PC-9 (cell line): ENCODE results near the gene FKBP7. TPM values are rescaled to one million over a fixed set of nuclear protein-coding genes. Genes with fewer than 3 reads are reported as not detected.
A peak's percentile ranks its signal among the peaks of the same experiment; 100 is the strongest.

Source experiments
- BruUV-seq: library from RNA; stranded (reverse); fragments of 400-500 nt; replicated peaks from 2 replicates; lab custom pipeline; 2021; lab: Mats Ljungman, UMichigan
- CTCF ChIA-PET: fragments of 300-600 bp; sonication (Branson Sonifier 250); formaldehyde crosslinking; loops from one replicate; lab custom pipeline; 2022; ENCODE audit warnings: antibody characterized with exemption; lab: Charles Lee
- POLR2A ChIA-PET: fragments of 300-600 bp; sonication (Branson Sonifier 250); formaldehyde crosslinking; loops from one replicate; lab custom pipeline; 2022; ENCODE audit warnings: antibody characterized with exemption; ENCODE audit not compliant: unreplicated experiment; lab: Charles Lee
- DNase-seq, 2 experiments: peaks; one replicate each; pipeline versions ENCODE4 v3.0.0 to v3.0.0-alpha.2; 2015 to 2022; ENCODE audit warnings: mixed read lengths in 1 of 2
- H2AFZ ChIP-seq: fragments of 200-600 bp; sonication (generic); 2 replicates; pipeline ENCODE4 v1.8.1; 2017; ENCODE audit warnings: antibody characterized with exemption
- H3F3A ChIP-seq: fragments of 200-600 bp; sonication (generic); 2 replicates; pipeline ENCODE4 v1.8.1; 2017; ENCODE audit warnings: antibody characterized with exemption, mild to moderate bottlenecking, low read depth; ENCODE audit not compliant: insufficient read depth
- H3K27ac ChIP-seq: fragments of 200-600 bp; sonication (generic); 2 replicates; pipeline ENCODE4 v1.6.1; 2016; ENCODE audit warnings: mixed run types
- H3K27me3 ChIP-seq: fragments of 200-600 bp; sonication (generic); 2 replicates; pipeline ENCODE4 v1.6.1; 2016; ENCODE audit warnings: low read depth, mixed run types; ENCODE audit not compliant: insufficient read depth
- H3K36me3 ChIP-seq: fragments of 200-600 bp; sonication (generic); 2 replicates; pipeline ENCODE4 v1.6.1; 2016; ENCODE audit warnings: low read depth, mixed run types
- H3K4me1 ChIP-seq: fragments of 200-600 bp; sonication (generic); replicated peaks from 2 replicates; pipeline ENCODE4 v1.6.1; 2016; ENCODE audit warnings: mixed run types; ENCODE audit not compliant: insufficient read depth
- H3K4me2 ChIP-seq: fragments of 200-600 bp; sonication (generic); 2 replicates; pipeline ENCODE4 v1.6.1; 2017; ENCODE audit warnings: mixed run types
- H3K4me3 ChIP-seq: fragments of 200-600 bp; sonication (generic); 2 replicates; pipeline ENCODE4 v1.6.1; 2016; ENCODE audit warnings: mixed run types
- H3K79me2 ChIP-seq: fragments of 200-600 bp; sonication (generic); 2 replicates; pipeline ENCODE4 v1.6.1; 2017; ENCODE audit warnings: low read depth, mixed run types
- H3K9me2 ChIP-seq: fragments of 200-600 bp; sonication (generic); 2 replicates; pipeline ENCODE4 v1.8.1; 2017; ENCODE audit warnings: mild to moderate bottlenecking; ENCODE audit not compliant: insufficient read depth
- H3K9me3 ChIP-seq: fragments of 200-600 bp; sonication (generic); 2 replicates; pipeline ENCODE4 v1.8.1; 2016; ENCODE audit warnings: low read depth; ENCODE audit not compliant: insufficient read depth
- H4K20me1 ChIP-seq: fragments of 200-600 bp; sonication (generic); 2 replicates; pipeline ENCODE4 v1.8.1; 2017; ENCODE audit not compliant: insufficient read depth
- CTCF ChIP-seq: fragments of 200-600 bp; sonication (generic); conservative IDR thresholded peaks from 2 replicates; pipeline ENCODE4 v1.6.1; 2017; ENCODE audit warnings: mixed run types, antibody characterized with exemption, mild to moderate bottlenecking, moderate library complexity
- EZH2 ChIP-seq: fragments of 200-600 bp; sonication (generic); IDR thresholded peaks from 2 replicates; pipeline ENCODE4 v1.8.0; 2017; ENCODE audit warnings: antibody characterized with exemption, low read depth
- intact Hi-C: fragments of 100-400 bp; cut with micrococcal nuclease; formaldehyde crosslinking; loops from one replicate; pipeline ENCODE4 v1.10.0; 2022; ENCODE audit not compliant: unreplicated experiment
- total RNA-seq: library from RNA; stranded (reverse); gene quantifications from 2 replicates; pipeline ENCODE4 v1.2.3, GENCODE V29; 2021

Gene FKBP7
- total RNA-seq, 1 experiment from 2014 or later = 6.1 TPM

GRCh38 chr2:178420463-178420999 lies 57.9 kb downstream of the FKBP7 start:
- no TSS peak for BruUV-seq

GRCh38 chr2:178419123-178419522 lies 59.3 kb downstream of the FKBP7 start:
- no TSS peak for BruUV-seq
- Histone ChIP-seq H4K20me1 (no peaks in the 10 kb centered on the region), H3K4me3 (no peak overlapping the region), H3K4me1 (peaks cover 10% of the 10 kb centered on the region), H3K79me2 (no peaks in the 10 kb centered on the region), H3K4me2 (no peak overlapping the region), H3K9me2 (no peaks in the 10 kb centered on the region), H3K9me3 (no peaks in the 10 kb centered on the region), H3K27ac (no peak overlapping the region), H3K27me3 (no peaks in the 10 kb centered on the region), H2AFZ (no peak overlapping the region), H3K36me3 (no peaks in the 10 kb centered on the region), H3F3A (peaks cover 4% of the 10 kb centered on the region)
- POLR2A ChIA-PET = interaction anchor here (0.6 to 0.7 kb wide), 2 partner anchors 32 to 233 kb away, joined by 3 to 5 read pairs; partner anchors contain the start of genes PJVK and PRKRA
- CTCF ChIA-PET = interaction anchor here (0.6 to 2.1 kb wide), 6 partner anchors 61 to 436 kb away, joined by 3 to 6 read pairs (median 3); partner anchors contain the start of gene PLEKHA3
- TF ChIP-seq CTCF (peak; percentile 67), EZH2 (no peak)
- intact Hi-C loops = loop anchor here (2.0 to 10.0 kb wide), 3 partner anchors 512 to 1084 kb away; no protein-coding TSS in a partner anchor
- DNase-seq = no peak

More at GRCh38 chr2:178420463-178420999, 57.9 kb downstream of the FKBP7 start:
- H4K20me1 ChIP-seq = no peaks in the 10 kb centered on the region
- DNase-seq = no peak
- no peak overlapping the region for H2AFZ ChIP-seq
- H3K4me1 ChIP-seq = no peaks in the 10 kb centered on the region
- no peaks in the 10 kb centered on the region for H3F3A ChIP-seq
- TF ChIP-seq CTCF (no peak), EZH2 (no peak)
- CTCF ChIA-PET = no interaction called here
- H3K36me3 ChIP-seq = no peaks in the 10 kb centered on the region
- intact Hi-C loops = no loop called here
- no peak overlapping the region for H3K4me3 ChIP-seq
- POLR2A ChIA-PET = no interaction called here
- H3K4me2 ChIP-seq = no peak overlapping the region
- no peaks in the 10 kb centered on the region for H3K79me2 ChIP-seq
- no peaks in the 10 kb centered on the region for H3K9me3 ChIP-seq
- H3K27ac ChIP-seq = no peak overlapping the region
- H3K9me2 ChIP-seq = no peaks in the 10 kb centered on the region
- no peaks in the 10 kb centered on the region for H3K27me3 ChIP-seq

- POLR2A ChIA-PET = no interaction called here
These were observed 60.0 kb downstream of the FKBP7 start for GRCh38 chr2:178418426-178418825.

More at GRCh38 chr2:178418426-178418825, 60.0 kb downstream of the FKBP7 start:
- no peak overlapping the region for H3K4me2 ChIP-seq
- no peaks in the 10 kb centered on the region for H3K79me2 ChIP-seq
- H3K27me3 ChIP-seq = no peaks in the 10 kb centered on the region
- H3K4me3 ChIP-seq = no peak overlapping the region
- DNase-seq = peak in 1 of 2 experiments; percentile 40
- BruUV-seq = no TSS peak
- H2AFZ ChIP-seq = no peak overlapping the region
- H3K9me3 ChIP-seq = no peaks in the 10 kb centered on the region
- H3K27ac ChIP-seq = no peak overlapping the region
- CTCF ChIA-PET = interaction anchor here (0.6 to 2.1 kb wide), 7 partner anchors 62 to 644 kb away, joined by 3 to 6 read pairs (median 4); partner anchors contain the start of gene PLEKHA3
- H4K20me1 ChIP-seq = no peaks in the 10 kb centered on the region
- no peaks in the 10 kb centered on the region for H3K36me3 ChIP-seq
- H3F3A ChIP-seq = peaks cover 6% of the 10 kb centered on the region
- no peaks in the 10 kb centered on the region for H3K9me2 ChIP-seq
- peaks cover 12% of the 10 kb centered on the region for H3K4me1 ChIP-seq
- TF ChIP-seq EZH2 = no peak
- no peak for TF ChIP-seq CTCF
- intact Hi-C loops = loop anchor here (2.0 to 10.0 kb wide), 3 partner anchors 512 to 1084 kb away; no protein-coding TSS in a partner anchor
